Caco-2 (cell line): ENCODE data around the gene MEGF11. TPM values are rescaled to one million over a fixed set of nuclear protein-coding genes. Genes with fewer than 3 reads are reported as not detected.

Experiments used
- BruUV-seq: library from RNA; stranded (reverse); fragments of 400-500 nt; replicated peaks from 2 replicates; lab custom pipeline; 2021; lab: Mats Ljungman, UMichigan
- CTCF ChIA-PET: fragments of 300-600 bp; sonication (Branson Sonifier 250); formaldehyde crosslinking; loops from one replicate; lab custom pipeline; 2022; ENCODE audit warnings: antibody characterized with exemption; lab: Charles Lee
- POLR2A ChIA-PET: fragments of 300-600 bp; sonication (Branson Sonifier 250); formaldehyde crosslinking; loops from one replicate; lab custom pipeline; 2022; ENCODE audit warnings: antibody characterized with exemption; lab: Charles Lee
- DNase-seq, 2 experiments: peaks; one replicate each; pipeline versions ENCODE4 v3.0.0 to v3.0.0-alpha.2; 2020 to 2022
- H3K27me3 ChIP-seq: replicated peaks from 2 replicates; pipeline ENCODE4 v1.6.0; 2011; ENCODE audit warnings: low read length; ENCODE audit not compliant: control insufficient read depth, insufficient read depth
- H3K36me3 ChIP-seq: 2 replicates; pipeline ENCODE4 v1.5.1; 2011; ENCODE audit warnings: low read length; ENCODE audit not compliant: control insufficient read depth, insufficient read depth
- H3K4me1 ChIP-seq: fragments of 250-450 bp; sonication (Bioruptor Pico); 2 replicates; pipeline ENCODE4 v1.5.1; 2020; ENCODE audit warnings: mild to moderate bottlenecking
- H3K4me3 ChIP-seq: 2 replicates; pipeline ENCODE4 v1.5.1; 2011; ENCODE audit warnings: low read depth, mild to moderate bottlenecking, control low read depth, low read length
- H3K9me3 ChIP-seq: fragments of 250-450 bp; sonication (Bioruptor Pico); 2 replicates; pipeline ENCODE4 v1.5.1; 2020; ENCODE audit warnings: mild to moderate bottlenecking, moderate library complexity
- H3K27ac Mint-ChIP-seq: one replicate; pipeline ENCODE4 v1.8.0; 2022; ENCODE audit warnings: mixed read lengths; ENCODE audit not compliant: unreplicated experiment
- H3K27me3 Mint-ChIP-seq: one replicate; pipeline ENCODE4 v1.8.0; 2022; ENCODE audit warnings: mixed read lengths; ENCODE audit not compliant: insufficient read depth, unreplicated experiment
- H3K36me3 Mint-ChIP-seq: one replicate; pipeline ENCODE4 v1.8.0; 2022; ENCODE audit warnings: mild to moderate bottlenecking, mixed read lengths; ENCODE audit not compliant: insufficient read depth, unreplicated experiment
- H3K4me1 Mint-ChIP-seq: one replicate; pipeline ENCODE4 v1.8.0; 2022; ENCODE audit warnings: low read depth, mixed read lengths; ENCODE audit not compliant: unreplicated experiment
- H3K4me3 Mint-ChIP-seq: one replicate; pipeline ENCODE4 v1.8.0; 2022; ENCODE audit warnings: mild to moderate bottlenecking, moderate library complexity, mixed read lengths; ENCODE audit not compliant: unreplicated experiment
- H3K9me3 Mint-ChIP-seq: one replicate; pipeline ENCODE4 v1.8.0; 2022; ENCODE audit warnings: mixed read lengths; ENCODE audit not compliant: unreplicated experiment
- intact Hi-C: fragments of 100-400 bp; cut with micrococcal nuclease; formaldehyde crosslinking; loops from one replicate; pipeline ENCODE4 v1.10.0; 2022; ENCODE audit not compliant: unreplicated experiment
- total RNA-seq: library from RNA; stranded (reverse); gene quantifications from 2 replicates; pipeline ENCODE4 v1.2.3, GENCODE V29; 2022
- TF ChIP-seq, protein P1 (sequence below), 2 experiments: fragments of 200-600 bp in 1 of 2; IDR thresholded peaks; 1 replicate in 1 of 2; 2 replicates in 1 of 2; pipeline versions ENCODE4 v1.5.1 to v1.8.0; 2011 to 2022; ENCODE audit warnings: antibody characterized with exemption in 1 of 2, control low read depth in 1 of 2, inconsistent platforms in 1 of 2, low read depth in 1 of 2, low read length in 1 of 2, mild to moderate bottlenecking in 1 of 2, moderate library complexity in 1 of 2; ENCODE audit not compliant: insufficient read depth in 1 of 2, severe bottlenecking in 1 of 2, unreplicated experiment in 1 of 2

Gene MEGF11
- total RNA-seq, 1 experiment from 2014 or later: 0.66 TPM

DNA sequence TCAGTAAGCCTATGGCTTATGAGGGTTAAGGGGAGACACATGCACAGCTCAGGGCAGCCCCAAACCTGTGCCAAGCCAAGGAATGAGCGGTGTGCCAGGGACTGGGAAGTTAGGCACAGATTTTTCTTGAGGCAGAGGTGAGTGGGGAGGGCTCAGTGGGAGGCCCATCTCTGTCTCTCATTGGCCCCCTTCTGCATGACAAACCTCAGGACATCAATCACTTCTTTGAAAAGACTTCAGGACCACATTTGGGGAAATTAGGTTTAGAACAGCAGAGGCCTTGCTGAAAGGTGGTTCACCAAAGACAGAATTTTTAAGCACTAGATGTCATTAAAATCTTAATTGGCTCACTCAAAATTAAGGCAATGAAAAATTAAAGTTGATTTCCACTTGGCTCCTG lies 327.1 kb downstream of the MEGF11 start:
- Mint-ChIP-seq H3K4me1 (no peaks in the 10 kb centered on the region), H3K27ac (no peak overlapping the region), H3K27me3 (no peaks in the 10 kb centered on the region), H3K9me3 (no peaks in the 10 kb centered on the region), H3K4me3 (no peak overlapping the region), H3K36me3 (no peaks in the 10 kb centered on the region)
- intact Hi-C loops: no loop called here
- H3K4me3 ChIP-seq: no peak overlapping the region
- ChIA-PET POLR2A (no interaction called here), CTCF (no interaction called here)
- TF ChIP-seq, protein P1, sequence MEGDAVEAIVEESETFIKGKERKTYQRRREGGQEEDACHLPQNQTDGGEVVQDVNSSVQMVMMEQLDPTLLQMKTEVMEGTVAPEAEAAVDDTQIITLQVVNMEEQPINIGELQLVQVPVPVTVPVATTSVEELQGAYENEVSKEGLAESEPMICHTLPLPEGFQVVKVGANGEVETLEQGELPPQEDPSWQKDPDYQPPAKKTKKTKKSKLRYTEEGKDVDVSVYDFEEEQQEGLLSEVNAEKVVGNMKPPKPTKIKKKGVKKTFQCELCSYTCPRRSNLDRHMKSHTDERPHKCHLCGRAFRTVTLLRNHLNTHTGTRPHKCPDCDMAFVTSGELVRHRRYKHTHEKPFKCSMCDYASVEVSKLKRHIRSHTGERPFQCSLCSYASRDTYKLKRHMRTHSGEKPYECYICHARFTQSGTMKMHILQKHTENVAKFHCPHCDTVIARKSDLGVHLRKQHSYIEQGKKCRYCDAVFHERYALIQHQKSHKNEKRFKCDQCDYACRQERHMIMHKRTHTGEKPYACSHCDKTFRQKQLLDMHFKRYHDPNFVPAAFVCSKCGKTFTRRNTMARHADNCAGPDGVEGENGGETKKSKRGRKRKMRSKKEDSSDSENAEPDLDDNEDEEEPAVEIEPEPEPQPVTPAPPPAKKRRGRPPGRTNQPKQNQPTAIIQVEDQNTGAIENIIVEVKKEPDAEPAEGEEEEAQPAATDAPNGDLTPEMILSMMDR (IDR thresholded peaks at IDR 0.05; ENCODE audit: insufficient read depth in 1 of 2, low read depth in 1 of 2, low read length in 1 of 2, severe bottlenecking in 1 of 2, unreplicated experiment in 1 of 2): no peak
- no peaks in the 10 kb centered on the region for H3K4me1 ChIP-seq
- BruUV-seq: no TSS peak
- no peaks in the 10 kb centered on the region for H3K36me3 ChIP-seq
- DNase-seq: no peak
- no peaks in the 10 kb centered on the region for H3K9me3 ChIP-seq
- H3K27me3 ChIP-seq: no peaks in the 10 kb centered on the region

DNA sequence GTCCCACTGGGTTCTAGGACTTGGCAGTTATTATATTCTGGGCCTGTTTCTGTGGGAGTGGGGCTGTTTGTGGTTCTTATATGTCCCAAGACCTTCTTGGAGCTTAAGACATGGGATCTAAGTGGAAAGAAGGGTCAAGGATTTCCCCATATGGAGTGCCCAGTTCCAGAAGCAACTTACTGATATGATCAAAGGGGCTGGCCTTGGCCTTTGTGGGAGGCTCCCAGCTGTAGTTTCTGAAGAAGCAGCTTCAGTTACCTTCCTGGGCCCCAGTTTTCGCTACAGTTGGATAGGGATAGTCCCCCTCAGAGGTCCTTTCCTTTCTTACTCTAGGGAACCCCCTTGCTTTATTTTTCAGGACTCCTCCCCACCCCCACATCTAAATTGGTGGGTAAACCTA lies 328.2 kb downstream of the MEGF11 start:
- Histone ChIP-seq H3K4me1 (no peaks in the 10 kb centered on the region), H3K36me3 (0 out of 2 replicates have a peak, but pooled peaks cover 1% of the 10 kb centered on the region), H3K9me3 (no peaks in the 10 kb centered on the region), H3K4me3 (no peak overlapping the region), H3K27me3 (no peaks in the 10 kb centered on the region)
- CTCF ChIA-PET: no interaction called here
- H3K4me1 Mint-ChIP-seq: no peaks in the 10 kb centered on the region
- H3K27me3 Mint-ChIP-seq: no peaks in the 10 kb centered on the region
- POLR2A ChIA-PET: no interaction called here
- intact Hi-C loops: no loop called here
- DNase-seq: no peak
- no peaks in the 10 kb centered on the region for H3K9me3 Mint-ChIP-seq
- TF ChIP-seq, protein P1 (IDR thresholded peaks at IDR 0.05; ENCODE audit: insufficient read depth in 1 of 2, low read depth in 1 of 2, low read length in 1 of 2, severe bottlenecking in 1 of 2, unreplicated experiment in 1 of 2): no peak
- no peaks in the 10 kb centered on the region for H3K36me3 Mint-ChIP-seq
- no peak overlapping the region for H3K4me3 Mint-ChIP-seq
- H3K27ac Mint-ChIP-seq: no peak overlapping the region
- BruUV-seq: no TSS peak

DNA sequence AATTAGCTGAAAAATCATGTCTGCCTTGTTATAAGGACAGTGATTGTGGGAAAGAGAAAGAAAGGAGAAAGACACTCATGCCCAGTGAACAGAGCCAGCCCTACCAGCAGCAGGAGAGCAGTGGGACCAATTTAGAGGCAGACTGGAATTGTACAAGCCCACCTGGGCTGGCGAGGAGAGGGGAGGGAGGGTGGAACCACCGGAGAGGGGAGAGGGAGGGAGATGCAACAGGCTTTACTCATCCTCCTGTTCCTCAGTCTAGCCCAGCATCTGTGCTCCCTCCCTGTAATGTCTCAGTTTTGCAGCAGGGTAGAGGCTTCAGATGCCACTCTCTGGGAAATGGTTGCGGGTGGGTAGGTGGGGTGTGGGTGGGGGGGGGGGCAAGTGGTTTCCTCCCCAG lies 329.5 kb downstream of the MEGF11 start:
- H3K4me1 Mint-ChIP-seq: no peaks in the 10 kb centered on the region
- no peaks in the 10 kb centered on the region for H3K27me3 Mint-ChIP-seq
- ChIA-PET CTCF (no interaction called here), POLR2A (no interaction called here)
- TF ChIP-seq, protein P1 (IDR thresholded peaks at IDR 0.05; ENCODE audit: insufficient read depth in 1 of 2, low read depth in 1 of 2, low read length in 1 of 2, severe bottlenecking in 1 of 2, unreplicated experiment in 1 of 2): no peak
- Histone ChIP-seq H3K9me3 (no peaks in the 10 kb centered on the region), H3K27me3 (no peaks in the 10 kb centered on the region), H3K4me1 (no peaks in the 10 kb centered on the region), H3K36me3 (0 out of 2 replicates have a peak, but pooled peaks cover 1% of the 10 kb centered on the region), H3K4me3 (no peak overlapping the region)
- intact Hi-C loops: no loop called here
- DNase-seq: no peak
- no peak overlapping the region for H3K27ac Mint-ChIP-seq
- no peaks in the 10 kb centered on the region for H3K9me3 Mint-ChIP-seq
- BruUV-seq: no TSS peak
- no peak overlapping the region for H3K4me3 Mint-ChIP-seq
- no peaks in the 10 kb centered on the region for H3K36me3 Mint-ChIP-seq
